Astrocyte of the spinal cord (primary cell): ENCODE results near the gene KLHL22.
"Not testable (repeated sequence)": the region's sequence is repeated elsewhere in the genome, so short reads cannot be mapped to it uniquely, and the experiment has no call there.

Experiments
- DNase-seq: peaks from one replicate; pipeline ENCODE4 v3.0.0; 2011; ENCODE audit warnings: low read depth, low spot score
- H3K4me3 ChIP-seq: 2 replicates; pipeline ENCODE4 v1.5.1; 2011; ENCODE audit warnings: low read depth, mild to moderate bottlenecking, low read length, moderate library complexity
- CTCF ChIP-seq: IDR thresholded peaks from 2 replicates; pipeline ENCODE4 v1.5.1; 2012; ENCODE audit warnings: low read depth, mild to moderate bottlenecking, low read length, inconsistent platforms
- in situ Hi-C: cut with HindIII; loops from 2 replicates; pipeline ENCODE4 v1.10.0; 2017; ENCODE audit warnings: low sequenced_read_pairs

The KLHL22 gene

GRCh38 chr22:20457506-20458240 is 37.9 kb downstream of the KLHL22 start:
- no peak for DNase-seq
- in situ Hi-C loops = no loop called here
- no peak overlapping the region for H3K4me3 ChIP-seq
- no peak for TF ChIP-seq CTCF

- no peak for TF ChIP-seq CTCF
- in situ Hi-C loops = no loop called here
- DNase-seq = no peak
- H3K4me3 ChIP-seq = no peak overlapping the region
Observed at GRCh38 chr22:20456722-20457076, 38.9 kb downstream of the KLHL22 start.

- DNase-seq = peak; percentile 83
- no peak overlapping the region for H3K4me3 ChIP-seq
- peak; percentile 95 for TF ChIP-seq CTCF
- in situ Hi-C loops = no loop called here
Observed at GRCh38 chr22:20456064-20456721, 39.4 kb downstream of the KLHL22 start.

GRCh38 chr22:20455709-20456063 is 39.9 kb downstream of the KLHL22 start:
- in situ Hi-C loops = no loop called here
- H3K4me3 ChIP-seq = no peak overlapping the region
- TF ChIP-seq CTCF = no peak
- no peak for DNase-seq

- DNase-seq = no peak
- TF ChIP-seq CTCF = no peak
- no peak overlapping the region for H3K4me3 ChIP-seq
- in situ Hi-C loops = no loop called here
Observed at GRCh38 chr22:20453222-20453621, 42.4 kb downstream of the KLHL22 start.

GRCh38 chr22:20451920-20452319 is 43.7 kb downstream of the KLHL22 start:
- no peak for DNase-seq
- in situ Hi-C loops = no loop called here
- TF ChIP-seq CTCF = no peak
- no peak overlapping the region for H3K4me3 ChIP-seq

- in situ Hi-C loops, H3K4me3 ChIP-seq, DNase-seq: not testable (repeated sequence)
Observed at GRCh38 chr22:20451129-20451778, 44.3 kb downstream of the KLHL22 start.
